HepG2 (cell line): ENCODE results near the gene ARHGEF4. TPM values are rescaled to one million over a fixed set of nuclear protein-coding genes. Genes with fewer than 3 reads are reported as not detected.

Experiments
- ATAC-seq: fragments of 200-7000 bp; cut with Tn5 transposase; 3 replicates; pipeline ENCODE4 v1.9.1; 2020; ENCODE audit warnings: mild to moderate bottlenecking, moderate library complexity
- BruUV-seq: library from RNA; stranded (reverse); fragments of 400-500 nt; replicated peaks from 2 replicates; lab custom pipeline; 2021; lab: Mats Ljungman, UMichigan
- CTCF ChIA-PET: fragments of 300-600 bp; formaldehyde crosslinking; extraction: SDS; loops from one replicate; lab custom pipeline; 2021; ENCODE audit warnings: low total read pairs, inconsistent platforms, low intra/inter-chr PET ratio; lab: Yijun Ruan, JAX
- POLR2A ChIA-PET: fragments of 350-600 bp; sonication (Branson Sonifier 250); formaldehyde crosslinking; loops from one replicate; lab custom pipeline; 2020; ENCODE audit warnings: antibody characterized with exemption, inconsistent platforms; lab: Yijun Ruan, JAX
- DNase-seq: peaks from one replicate; pipeline ENCODE4 v3.0.0-alpha.2; 2015; ENCODE audit warnings: low spot score
- FAIRE-seq: peaks from 3 replicates; lab custom pipeline; 2011; peaks lifted over from hg19 to GRCh38; lab: Jason Lieb, UNC
- H2AFZ ChIP-seq: one replicate; pipeline ENCODE4 v1.6.1; 2011; ENCODE audit warnings: low read length, inconsistent platforms
- H3K27ac ChIP-seq: fragments of 300-600 bp; 3 replicates; pipeline ENCODE4 v1.8.0; 2011; ENCODE audit warnings: mixed run types, mild to moderate bottlenecking, mixed read lengths, low read length, inconsistent platforms; ENCODE audit not compliant: insufficient read depth; ENCODE audit errors: extremely low read length
- H3K27me3 ChIP-seq, 2 experiments: fragments of 200-600 bp in 1 of 2; 2 replicates in 1 of 2; 3 replicates in 1 of 2; pipeline versions ENCODE4 v1.6.0 to v1.8.0; 2011; ENCODE audit warnings: low read length in 2 of 2, mild to moderate bottlenecking in 2 of 2, moderate library complexity in 2 of 2, inconsistent platforms in 1 of 2; ENCODE audit not compliant: insufficient read depth in 2 of 2, control insufficient read depth in 1 of 2
- H3K36me3 ChIP-seq, 2 experiments: fragments of 200-600 bp in 1 of 2; replicated peaks in 1 of 2; 2 replicates in 1 of 2; 3 replicates in 1 of 2; pipeline versions ENCODE4 v1.5.1 to v1.8.0; 2011; ENCODE audit warnings: low read length in 2 of 2, inconsistent platforms in 1 of 2; ENCODE audit not compliant: insufficient read depth in 2 of 2, control insufficient read depth in 1 of 2
- H3K4me1 ChIP-seq: 2 replicates; pipeline ENCODE4 v1.5.1; 2012; ENCODE audit warnings: low read length, inconsistent platforms; ENCODE audit not compliant: insufficient read depth
- H3K4me2 ChIP-seq: 2 replicates; pipeline ENCODE4 v1.6.0; 2011; ENCODE audit warnings: low read depth, low read length, inconsistent platforms
- H3K4me3 ChIP-seq, 3 experiments: fragments of 200-600 bp in 1 of 3; sonication (generic), shearing (Covaris generic) in 1 of 3; replicated peaks in 1 of 3; 2 replicates each; pipeline ENCODE4 v1.5.1; 2011 to 2016; ENCODE audit warnings: low read length in 3 of 3, inconsistent platforms in 2 of 3, low read depth in 2 of 3, mild to moderate bottlenecking in 2 of 3, control low read depth in 1 of 3, mixed read lengths in 1 of 3; ENCODE audit not compliant: insufficient read depth in 1 of 3
- H3K79me2 ChIP-seq: one replicate; pipeline ENCODE4 v1.6.1; 2011; ENCODE audit warnings: low read length, inconsistent platforms; ENCODE audit not compliant: insufficient read depth
- H3K9ac ChIP-seq: 2 replicates; pipeline ENCODE4 v1.6.0; 2011; ENCODE audit warnings: mild to moderate bottlenecking, low read depth, low read length, inconsistent platforms; ENCODE audit not compliant: insufficient read depth
- H3K9me3 ChIP-seq: 2 replicates; pipeline ENCODE4 v1.5.1; 2012; ENCODE audit warnings: mild to moderate bottlenecking, low read length
- H4K20me1 ChIP-seq: 2 replicates; pipeline ENCODE4 v1.6.0; 2011; ENCODE audit warnings: inconsistent platforms, mild to moderate bottlenecking, low read length, moderate library complexity; ENCODE audit not compliant: insufficient read depth
- AGO1 ChIP-seq: fragments of 200-400 bp; formaldehyde crosslinking; IDR thresholded peaks from 2 replicates; pipeline ENCODE4 v1.6.1; 2017; ENCODE audit warnings: mild to moderate bottlenecking, low read depth, low read length, moderate library complexity; ENCODE audit not compliant: poor library complexity, severe bottlenecking
- CBFB ChIP-seq: sonication (generic); formaldehyde crosslinking; IDR thresholded peaks from 2 replicates; pipeline ENCODE4 v1.4.0; 2020; ENCODE audit warnings: missing genetic modification reagents
- NR2F6 ChIP-seq, 2 experiments: IDR thresholded peaks; 2 replicates each; pipeline ENCODE4 v1.6.1; 2016; ENCODE audit warnings: antibody characterized with exemption in 1 of 2, mild to moderate bottlenecking in 1 of 2
- POLR2G ChIP-seq: fragments of 200-400 bp; formaldehyde crosslinking; IDR thresholded peaks from 2 replicates; pipeline ENCODE4 v1.6.1; 2018; ENCODE audit warnings: mild to moderate bottlenecking, low read depth, low read length, moderate library complexity
- RFXANK ChIP-seq: IDR thresholded peaks from 2 replicates; pipeline ENCODE4 v1.6.1; 2016
- THAP11 ChIP-seq: IDR thresholded peaks from 2 replicates; pipeline ENCODE4 v1.6.1; 2016; ENCODE audit warnings: missing biosample characterization, missing genetic modification reagents
- TOE1 ChIP-seq: sonication (generic); formaldehyde crosslinking; IDR thresholded peaks from 2 replicates; pipeline ENCODE4 v1.4.0; 2020; ENCODE audit warnings: mild to moderate bottlenecking, missing genetic modification reagents
- ZBTB20 ChIP-seq: sonication (generic); formaldehyde crosslinking; IDR thresholded peaks from 2 replicates; pipeline ENCODE4 v1.8.1; 2023; ENCODE audit warnings: missing genetic modification reagents, low read depth, mild to moderate bottlenecking, borderline replicate concordance
- ZHX1 ChIP-seq: sonication (generic); formaldehyde crosslinking; IDR thresholded peaks from 2 replicates; pipeline ENCODE4 v1.8.1; 2022; ENCODE audit warnings: low read depth, mild to moderate bottlenecking, missing genetic modification reagents
- ZNF33B ChIP-seq: sonication (generic); formaldehyde crosslinking; IDR thresholded peaks from 2 replicates; pipeline ENCODE4 v1.5.1; 2020; ENCODE audit warnings: mild to moderate bottlenecking, missing genetic modification reagents
- ZNF512 ChIP-seq: sonication (generic); formaldehyde crosslinking; IDR thresholded peaks from 2 replicates; pipeline ENCODE4 v1.4.0; 2020; ENCODE audit warnings: mild to moderate bottlenecking, missing genetic modification reagents
- ZNF83 ChIP-seq: sonication (generic); formaldehyde crosslinking; IDR thresholded peaks from 2 replicates; pipeline ENCODE4 v1.4.0; 2020; ENCODE audit warnings: missing genetic modification reagents, mild to moderate bottlenecking, borderline replicate concordance
- WGBS: methylation state at CpG from one replicate; pipeline ENCODE4 v1.1.6; 2017; ENCODE audit warnings: low lambda C conversion rate; 5-methylcytosine and 5-hydroxymethylcytosine counted together
- in situ Hi-C: cut with HindIII; loops from 2 replicates; pipeline ENCODE4 v1.10.0; 2017; ENCODE audit warnings: low pct_unique_long_range_greater_than_20kb; ENCODE audit not compliant: extremely low pct_ligation_motif_present
- intact Hi-C: fragments of 100-400 bp; cut with micrococcal nuclease; formaldehyde crosslinking; loops from one replicate; pipeline ENCODE4 v1.10.0; 2022; ENCODE audit not compliant: unreplicated experiment
- polyA plus RNA-seq, 8 experiments: library from polyadenylated mRNA; depleted of rRNA in 3 of 8; stranded (reverse) in 7 of 8; unstranded in 1 of 8; fragments of >200 nt; fragmentation: Illumina TruSeq in 4 of 8; extraction: Trizol in 4 of 8; gene quantifications; 2 replicates each; pipeline versions ENCODE4 v1.2.1 to v1.2.3, GENCODE V29; 2011 to 2016; ENCODE audit warnings: low read depth in 4 of 8, missing spikeins in 1 of 8, mixed read lengths in 1 of 8; ENCODE audit not compliant: insufficient read depth in 1 of 8
- total RNA-seq, 5 experiments: library from RNA; depleted of rRNA; stranded (reverse); fragments of >200 nt; fragmentation: Illumina TruSeq; extraction: Trizol; gene quantifications; 2 replicates each; pipeline ENCODE4 v1.2.3, GENCODE V29; 2016; ENCODE audit warnings: low read depth in 1 of 5
- TF ChIP-seq, protein P1 (sequence below): sonication (generic); formaldehyde crosslinking; IDR thresholded peaks from 2 replicates; pipeline ENCODE4 v1.4.0; 2020; ENCODE audit warnings: missing genetic modification reagents
- TF ChIP-seq, protein P2 (sequence below): sonication (generic); formaldehyde crosslinking; IDR thresholded peaks from 2 replicates; pipeline ENCODE4 v1.5.0; 2020; ENCODE audit warnings: mild to moderate bottlenecking, missing genetic modification reagents

ARHGEF4 gene
- total and polyA plus RNA-seq, 2 of the 13 experiments (the other 11 are each of a cell fraction or from before 2014, with no cell fraction given), result 0.11 to 0.13 TPM

DNA sequence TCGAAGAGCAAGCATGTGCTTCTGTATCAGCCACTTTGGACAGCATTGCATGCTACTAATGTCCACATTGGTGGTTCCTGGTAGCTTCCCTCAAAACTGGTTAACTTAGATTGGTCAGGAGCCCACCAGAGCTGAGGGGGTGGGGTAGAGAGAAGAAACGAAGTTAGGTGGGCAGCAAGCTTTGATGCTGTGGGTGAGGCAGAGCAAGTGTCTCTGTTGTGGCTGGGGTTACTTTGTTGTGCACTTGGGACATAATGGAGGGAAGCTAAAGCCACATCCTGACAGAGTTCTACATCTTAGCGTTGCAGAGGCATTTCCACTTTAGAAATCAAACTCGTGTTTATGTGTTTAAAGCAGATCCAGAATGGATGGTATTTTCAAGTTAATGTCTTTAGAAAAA lies 173.9 kb downstream of the ARHGEF4 start:
- FAIRE-seq (no peak), DNase-seq (no peak), ATAC-seq (no peak)
- Histone ChIP-seq H3K4me3 (no peak overlapping the region), H2AFZ (no peak overlapping the region), H3K27ac (no peak overlapping the region), H3K4me1 (no peaks in the 10 kb centered on the region), H3K36me3 (no peaks in the 10 kb centered on the region)
- no TSS peak for BruUV-seq
- TF ChIP-seq, protein P1, sequence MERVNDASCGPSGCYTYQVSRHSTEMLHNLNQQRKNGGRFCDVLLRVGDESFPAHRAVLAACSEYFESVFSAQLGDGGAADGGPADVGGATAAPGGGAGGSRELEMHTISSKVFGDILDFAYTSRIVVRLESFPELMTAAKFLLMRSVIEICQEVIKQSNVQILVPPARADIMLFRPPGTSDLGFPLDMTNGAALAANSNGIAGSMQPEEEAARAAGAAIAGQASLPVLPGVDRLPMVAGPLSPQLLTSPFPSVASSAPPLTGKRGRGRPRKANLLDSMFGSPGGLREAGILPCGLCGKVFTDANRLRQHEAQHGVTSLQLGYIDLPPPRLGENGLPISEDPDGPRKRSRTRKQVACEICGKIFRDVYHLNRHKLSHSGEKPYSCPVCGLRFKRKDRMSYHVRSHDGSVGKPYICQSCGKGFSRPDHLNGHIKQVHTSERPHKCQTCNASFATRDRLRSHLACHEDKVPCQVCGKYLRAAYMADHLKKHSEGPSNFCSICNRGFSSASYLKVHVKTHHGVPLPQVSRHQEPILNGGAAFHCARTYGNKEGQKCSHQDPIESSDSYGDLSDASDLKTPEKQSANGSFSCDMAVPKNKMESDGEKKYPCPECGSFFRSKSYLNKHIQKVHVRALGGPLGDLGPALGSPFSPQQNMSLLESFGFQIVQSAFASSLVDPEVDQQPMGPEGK (CRISPR knock-in tag), result no peak
- TF ChIP-seq CBFB, result no peak
- no peak for TF ChIP-seq ZBTB20 (CRISPR knock-in tag)
- TF ChIP-seq ZNF33B (CRISPR knock-in tag), result no peak
- no peak for TF ChIP-seq TOE1 (CRISPR knock-in tag)
- TF ChIP-seq, protein P2, sequence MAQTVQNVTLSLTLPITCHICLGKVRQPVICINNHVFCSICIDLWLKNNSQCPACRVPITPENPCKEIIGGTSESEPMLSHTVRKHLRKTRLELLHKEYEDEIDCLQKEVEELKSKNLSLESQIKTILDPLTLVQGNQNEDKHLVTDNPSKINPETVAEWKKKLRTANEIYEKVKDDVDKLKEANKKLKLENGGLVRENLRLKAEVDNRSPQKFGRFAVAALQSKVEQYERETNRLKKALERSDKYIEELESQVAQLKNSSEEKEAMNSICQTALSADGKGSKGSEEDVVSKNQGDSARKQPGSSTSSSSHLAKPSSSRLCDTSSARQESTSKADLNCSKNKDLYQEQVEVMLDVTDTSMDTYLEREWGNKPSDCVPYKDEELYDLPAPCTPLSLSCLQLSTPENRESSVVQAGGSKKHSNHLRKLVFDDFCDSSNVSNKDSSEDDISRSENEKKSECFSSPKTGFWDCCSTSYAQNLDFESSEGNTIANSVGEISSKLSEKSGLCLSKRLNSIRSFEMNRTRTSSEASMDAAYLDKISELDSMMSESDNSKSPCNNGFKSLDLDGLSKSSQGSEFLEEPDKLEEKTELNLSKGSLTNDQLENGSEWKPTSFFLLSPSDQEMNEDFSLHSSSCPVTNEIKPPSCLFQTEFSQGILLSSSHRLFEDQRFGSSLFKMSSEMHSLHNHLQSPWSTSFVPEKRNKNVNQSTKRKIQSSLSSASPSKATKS (CRISPR knock-in tag), result no peak
- TF ChIP-seq ZNF512 (CRISPR knock-in tag), result no peak
- no peak for TF ChIP-seq ZHX1
- no peak for TF ChIP-seq THAP11 (CRISPR knock-in tag)
- TF ChIP-seq POLR2G, result no peak
- no peak for TF ChIP-seq RFXANK (CRISPR knock-in tag)
- no peak for TF ChIP-seq NR2F6 (IDR thresholded peaks at IDR 0.05)
- TF ChIP-seq NR2F6 (CRISPR knock-in tag; IDR thresholded peaks at IDR 0.05), result no peak
- no peak for TF ChIP-seq ZNF83 (CRISPR knock-in tag)
- TF ChIP-seq AGO1, result no peak
- TF ChIP-seq, all 625 proteins: peak for 0
- CTCF ChIA-PET, result no interaction called here
- Histone ChIP-seq H3K4me2 (no peak overlapping the region), H3K27me3 (peaks cover 4 to 53% of the 10 kb centered on the region in 2 experiments; a peak in 4 of 5 replicates), H4K20me1 (no peaks in the 10 kb centered on the region), H3K79me2 (no peaks in the 10 kb centered on the region), H3K9ac (no peak overlapping the region), H3K9me3 (no peaks in the 10 kb centered on the region)
- POLR2A ChIA-PET, result no interaction called here
- in situ Hi-C loops (no loop called here), intact Hi-C loops (no loop called here)
- 6% methylated on average over 4 of the region's 4 CpGs for WGBS
